A549 (cell line): Measurements from ENCODE around the gene GRAMD1A.

Experiments used
- CHD2 ChIP-seq: fragments of 150-350 bp; IDR thresholded peaks from 2 replicates; pipeline ENCODE4 v1.6.1; 2014; ENCODE audit warnings: low read length; ENCODE audit not compliant: partially characterized antibody
- POLR2A ChIP-seq: IDR thresholded peaks from 2 replicates; pipeline ENCODE4 v1.6.1; 2012; ENCODE audit warnings: mild to moderate bottlenecking, low read length
- REST ChIP-seq: fragments of 200-600 bp; sonication (generic); IDR thresholded peaks from 2 replicates; pipeline ENCODE4 v1.6.1; 2016; ENCODE audit warnings: antibody characterized with exemption, mild to moderate bottlenecking, moderate library complexity
- TF ChIP-seq, protein P1 (sequence below): fragments of >200 bp; sonication (Bioruptor Twin); formaldehyde crosslinking; IDR thresholded peaks from 3 replicates; pipeline ENCODE4 v1.5.1; 2016
- TF ChIP-seq, protein P2 (sequence below): IDR thresholded peaks from 2 replicates; pipeline ENCODE4 v1.6.1; 2012

GRCh38 chr19:35059799-35060091 is 59.6 kb downstream of the GRAMD1A start:
- no peak for TF ChIP-seq POLR2A
- no peak for TF ChIP-seq CHD2
- TF ChIP-seq REST = no peak
- TF ChIP-seq, protein P1, sequence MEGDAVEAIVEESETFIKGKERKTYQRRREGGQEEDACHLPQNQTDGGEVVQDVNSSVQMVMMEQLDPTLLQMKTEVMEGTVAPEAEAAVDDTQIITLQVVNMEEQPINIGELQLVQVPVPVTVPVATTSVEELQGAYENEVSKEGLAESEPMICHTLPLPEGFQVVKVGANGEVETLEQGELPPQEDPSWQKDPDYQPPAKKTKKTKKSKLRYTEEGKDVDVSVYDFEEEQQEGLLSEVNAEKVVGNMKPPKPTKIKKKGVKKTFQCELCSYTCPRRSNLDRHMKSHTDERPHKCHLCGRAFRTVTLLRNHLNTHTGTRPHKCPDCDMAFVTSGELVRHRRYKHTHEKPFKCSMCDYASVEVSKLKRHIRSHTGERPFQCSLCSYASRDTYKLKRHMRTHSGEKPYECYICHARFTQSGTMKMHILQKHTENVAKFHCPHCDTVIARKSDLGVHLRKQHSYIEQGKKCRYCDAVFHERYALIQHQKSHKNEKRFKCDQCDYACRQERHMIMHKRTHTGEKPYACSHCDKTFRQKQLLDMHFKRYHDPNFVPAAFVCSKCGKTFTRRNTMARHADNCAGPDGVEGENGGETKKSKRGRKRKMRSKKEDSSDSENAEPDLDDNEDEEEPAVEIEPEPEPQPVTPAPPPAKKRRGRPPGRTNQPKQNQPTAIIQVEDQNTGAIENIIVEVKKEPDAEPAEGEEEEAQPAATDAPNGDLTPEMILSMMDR = no peak
- TF ChIP-seq, protein P2, sequence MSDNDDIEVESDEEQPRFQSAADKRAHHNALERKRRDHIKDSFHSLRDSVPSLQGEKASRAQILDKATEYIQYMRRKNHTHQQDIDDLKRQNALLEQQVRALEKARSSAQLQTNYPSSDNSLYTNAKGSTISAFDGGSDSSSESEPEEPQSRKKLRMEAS = no peak
